NCI-H2196 treated with DMSO at 0.1 percent for 48 hours (cell line): ENCODE results near the gene PRSS16.
"Not testable (repeated sequence)": the region's sequence is repeated elsewhere in the genome, so short reads cannot be mapped to it uniquely, and the experiment has no call there.

ENCODE experiments used
- DNase-seq: peaks from one replicate; lab custom pipeline; 2025; ENCODE audit not compliant: unreplicated experiment; lab: John Stamatoyannopoulos, UW

Gene PRSS16

GRCh38 chr6:27247133-27247836, at the start of gene PRSS16:
Gene PRSS16 (plus strand): TSS chr6:27247701. CDS start chr6:27247738, 37 bp downstream.
- DNase-seq: no peak

GRCh38 chr6:27205375-27206278, 41.9 kb upstream of the PRSS16 start:
- DNase-seq: no peak

GRCh38 chr6:27206806-27207205, 40.7 kb upstream of the PRSS16 start:
- DNase-seq: no peak

- no peak for DNase-seq
Observed at GRCh38 chr6:27208042-27208441, 39.5 kb upstream of the PRSS16 start.

- DNase-seq: no peak
Observed at GRCh38 chr6:27209196-27209595, 38.3 kb upstream of the PRSS16 start.

- DNase-seq: no peak
Observed at GRCh38 chr6:27209659-27210269, 37.7 kb upstream of the PRSS16 start.

GRCh38 chr6:27213091-27213517, 34.4 kb upstream of the PRSS16 start:
- DNase-seq: not testable (repeated sequence)

GRCh38 chr6:27213544-27214125, 33.9 kb upstream of the PRSS16 start:
- DNase-seq: no peak

GRCh38 chr6:27214126-27214601, 33.3 kb upstream of the PRSS16 start:
- no peak for DNase-seq

- no peak for DNase-seq
Observed at GRCh38 chr6:27216874-27217273, 30.6 kb upstream of the PRSS16 start.

GRCh38 chr6:27222971-27223370, 24.5 kb upstream of the PRSS16 start:
- not testable (repeated sequence) for DNase-seq

GRCh38 chr6:27224729-27225128, 22.8 kb upstream of the PRSS16 start:
- DNase-seq: no peak

- DNase-seq: no peak
Observed at GRCh38 chr6:27228963-27229477, 18.5 kb upstream of the PRSS16 start.

GRCh38 chr6:27230758-27231111, 16.8 kb upstream of the PRSS16 start:
- no peak for DNase-seq

- no peak for DNase-seq
Observed at GRCh38 chr6:27234576-27234975, 12.9 kb upstream of the PRSS16 start.

GRCh38 chr6:27237089-27237803, 10.3 kb upstream of the PRSS16 start:
- DNase-seq: no peak

- DNase-seq: no peak
Observed at GRCh38 chr6:27238010-27238983, 9.2 kb upstream of the PRSS16 start.

- DNase-seq: no peak
Observed at GRCh38 chr6:27239258-27239657, 8.2 kb upstream of the PRSS16 start.

- no peak for DNase-seq
Observed at GRCh38 chr6:27241443-27241842, 6.1 kb upstream of the PRSS16 start.
